Activated CD8-positive, alpha-beta memory T cell treated with anti-CD3 and anti-CD28 coated beads, Interleukin-2, amount 10 ng/mL, durations not matched to agents 7 days and 5 days (primary cell): ENCODE measurements around the gene ANXA11. TPM values are rescaled to one million over a fixed set of nuclear protein-coding genes. Genes with fewer than 3 reads are reported as not detected.
"Not testable (repeated sequence)": the region's sequence is repeated elsewhere in the genome, so short reads cannot be mapped to it uniquely, and the experiment has no call there.

Experiments used
- ATAC-seq: fragments of 150-1000 bp; cut with Tn5 transposase; one replicate; pipeline ENCODE4 v1.10.0; 2021; ENCODE audit warnings: moderate library complexity
- CTCF ChIA-PET: fragments of 350-600 bp; sonication (Branson Sonifier 250); formaldehyde crosslinking; loops from one replicate; lab custom pipeline; 2021; ENCODE audit warnings: antibody characterized with exemption; lab: Charles Lee
- DNase-seq: peaks from one replicate; pipeline ENCODE4 v3.0.0-alpha.2; 2020
- H3K27ac Mint-ChIP-seq: one replicate; pipeline ENCODE4 v1.8.0; 2021; ENCODE audit warnings: mild to moderate bottlenecking, mixed read lengths
- H3K27me3 Mint-ChIP-seq: one replicate; pipeline ENCODE4 v1.8.0; 2021; ENCODE audit warnings: mixed read lengths
- H3K36me3 Mint-ChIP-seq: one replicate; pipeline ENCODE4 v1.8.0; 2021; ENCODE audit warnings: mild to moderate bottlenecking, mixed read lengths
- H3K4me1 Mint-ChIP-seq: one replicate; pipeline ENCODE4 v1.8.0; 2021; ENCODE audit warnings: mixed read lengths
- H3K4me3 Mint-ChIP-seq: one replicate; pipeline ENCODE4 v1.8.0; 2021; ENCODE audit warnings: mild to moderate bottlenecking, moderate library complexity, mixed read lengths
- H3K9me3 Mint-ChIP-seq: one replicate; pipeline ENCODE4 v1.8.0; 2022; ENCODE audit warnings: low read depth, mixed read lengths
- total RNA-seq, 2 experiments: library from RNA; stranded (reverse); gene quantifications; one replicate each; pipeline ENCODE4 v1.2.3, GENCODE V29; 2021

ANXA11 gene
- total RNA-seq, 2 experiments from 2014 or later = 251 to 288 TPM

- Mint-ChIP-seq H3K4me1 (peaks cover 51% of the 10 kb centered on the region), H3K27ac (peak overlapping the region; percentile 83), H3K36me3 (peaks cover 36% of the 10 kb centered on the region), H3K27me3 (no peaks in the 10 kb centered on the region), H3K4me3 (peak overlapping the region; percentile 97), H3K9me3 (no peaks in the 10 kb centered on the region)
- ATAC-seq = no peak
- CTCF ChIA-PET = interaction anchor here (1.1 to 3.1 kb wide), 8 partner anchors 9 to 60 kb away, joined by 3 to 17 read pairs (median 5); no protein-coding TSS in a partner anchor
- no peak for DNase-seq
These were observed 1.3 kb downstream of the ANXA11 start for GRCh38 chr10:80203835-80204676.

GRCh38 chr10:80202934-80203834 lies 2.2 kb downstream of the ANXA11 start:
- Mint-ChIP-seq H3K4me1 (peaks cover 57% of the 10 kb centered on the region), H3K27ac (peak overlapping the region; percentile 83), H3K4me3 (peak overlapping the region; percentile 97), H3K9me3 (no peaks in the 10 kb centered on the region), H3K36me3 (peaks cover 36% of the 10 kb centered on the region), H3K27me3 (no peaks in the 10 kb centered on the region)
- DNase-seq (peak; percentile 90), ATAC-seq (peak; percentile 77)
- CTCF ChIA-PET = interaction anchor here (0.8 to 3.1 kb wide), 10 partner anchors 9 to 59 kb away, joined by 3 to 17 read pairs (median 5); no protein-coding TSS in a partner anchor

- not testable (repeated sequence) for ATAC-seq, DNase-seq, H3K27me3 Mint-ChIP-seq, H3K9me3 Mint-ChIP-seq
- Mint-ChIP-seq H3K4me1 (peaks cover 63% of the 10 kb centered on the region), H3K36me3 (peaks cover 36% of the 10 kb centered on the region), H3K4me3 (peak overlapping the region; percentile 97), H3K27ac (peak overlapping the region; percentile 83)
- CTCF ChIA-PET = interaction anchor here (0.8 to 3.1 kb wide), 5 partner anchors 8 to 59 kb away, joined by 3 to 14 read pairs (median 6); no protein-coding TSS in a partner anchor
These were observed 2.8 kb downstream of the ANXA11 start for GRCh38 chr10:80202530-80202929.

- no peaks in the 10 kb centered on the region for H3K9me3 Mint-ChIP-seq
- H3K4me1 Mint-ChIP-seq = peaks cover 69% of the 10 kb centered on the region
- peaks cover 36% of the 10 kb centered on the region for H3K36me3 Mint-ChIP-seq
These were observed 3.7 kb downstream of the ANXA11 start for GRCh38 chr10:80201608-80202141.

GRCh38 chr10:80200687-80201086 lies 4.7 kb downstream of the ANXA11 start:
- no peak overlapping the region for H3K4me3 Mint-ChIP-seq
- H3K36me3 Mint-ChIP-seq = peaks cover 40% of the 10 kb centered on the region
- no peak for DNase-seq
- CTCF ChIA-PET = no interaction called here
- peaks cover 70% of the 10 kb centered on the region for H3K4me1 Mint-ChIP-seq
- peak overlapping the region; percentile 34 for H3K27ac Mint-ChIP-seq
- H3K27me3 Mint-ChIP-seq = no peaks in the 10 kb centered on the region
- ATAC-seq = no peak
- no peaks in the 10 kb centered on the region for H3K9me3 Mint-ChIP-seq

More at GRCh38 chr10:80201608-80202141, 3.7 kb downstream of the ANXA11 start:
- no peak for DNase-seq
- H3K27me3 Mint-ChIP-seq = no peaks in the 10 kb centered on the region
- peak overlapping the region; percentile 66 for H3K27ac Mint-ChIP-seq
- CTCF ChIA-PET = interaction anchor here (1.2 to 1.3 kb wide), 2 partner anchors 14 to 57 kb away, joined by 6 to 9 read pairs; no protein-coding TSS in a partner anchor
- peak overlapping the region; percentile 18 for H3K4me3 Mint-ChIP-seq
- ATAC-seq = no peak

- DNase-seq (no peak), ATAC-seq (no peak)
- Mint-ChIP-seq H3K4me3 (no peak overlapping the region), H3K27me3 (no peaks in the 10 kb centered on the region), H3K27ac (peak overlapping the region; percentile 34), H3K9me3 (no peaks in the 10 kb centered on the region), H3K4me1 (peaks cover 73% of the 10 kb centered on the region), H3K36me3 (peaks cover 45% of the 10 kb centered on the region)
- CTCF ChIA-PET = no interaction called here
These were observed 5.1 kb downstream of the ANXA11 start for GRCh38 chr10:80200259-80200658.

GRCh38 chr10:80199828-80200227 lies 5.5 kb downstream of the ANXA11 start:
- Mint-ChIP-seq H3K9me3 (no peaks in the 10 kb centered on the region), H3K36me3 (peaks cover 48% of the 10 kb centered on the region), H3K27me3 (no peaks in the 10 kb centered on the region), H3K4me1 (peaks cover 76% of the 10 kb centered on the region), H3K27ac (no peak overlapping the region), H3K4me3 (no peak overlapping the region)
- DNase-seq (no peak), ATAC-seq (no peak)
- CTCF ChIA-PET = interaction anchor here (1.4 kb wide), 1 partner anchor 56 kb away, joined by 4 read pairs; no protein-coding TSS in a partner anchor

GRCh38 chr10:80197972-80198916 lies 7.1 kb downstream of the ANXA11 start:
- Mint-ChIP-seq H3K9me3 (no peaks in the 10 kb centered on the region), H3K4me1 (peaks cover 77% of the 10 kb centered on the region), H3K4me3 (no peak overlapping the region), H3K27me3 (no peaks in the 10 kb centered on the region), H3K27ac (peak overlapping the region; percentile 63), H3K36me3 (peaks cover 47% of the 10 kb centered on the region)
- ATAC-seq (no peak), DNase-seq (no peak)
- CTCF ChIA-PET = interaction anchor here (1.4 kb wide), 1 partner anchor 54 kb away, joined by 4 read pairs; no protein-coding TSS in a partner anchor

- no peaks in the 10 kb centered on the region for H3K27me3 Mint-ChIP-seq
- no peak for ATAC-seq
- H3K4me3 Mint-ChIP-seq = no peak overlapping the region
- H3K36me3 Mint-ChIP-seq = peaks cover 53% of the 10 kb centered on the region
- peaks cover 72% of the 10 kb centered on the region for H3K4me1 Mint-ChIP-seq
- DNase-seq = no peak
- CTCF ChIA-PET = interaction anchor here (1.0 to 1.4 kb wide), 3 partner anchors 9 to 20 kb away, joined by 3 to 7 read pairs (median 3); no protein-coding TSS in a partner anchor
- peaks cover 9% of the 10 kb centered on the region for H3K9me3 Mint-ChIP-seq
- H3K27ac Mint-ChIP-seq = peak overlapping the region; percentile 84
These were observed 8.4 kb downstream of the ANXA11 start for GRCh38 chr10:80196950-80197315.

- H3K36me3 Mint-ChIP-seq = peaks cover 53% of the 10 kb centered on the region
- H3K27me3 Mint-ChIP-seq = no peaks in the 10 kb centered on the region
- H3K4me3 Mint-ChIP-seq = peak overlapping the region; percentile 8
- H3K4me1 Mint-ChIP-seq = peaks cover 72% of the 10 kb centered on the region
- DNase-seq = peak; percentile 87
- peak; percentile 94 for ATAC-seq
- peak overlapping the region; percentile 84 for H3K27ac Mint-ChIP-seq
- CTCF ChIA-PET = interaction anchor here (1.0 to 1.4 kb wide), 5 partner anchors 8 to 53 kb away, joined by 3 to 7 read pairs (median 3); partner anchors contain the start of gene ANXA11
- H3K9me3 Mint-ChIP-seq = peaks cover 9% of the 10 kb centered on the region
These were observed 8.9 kb downstream of the ANXA11 start for GRCh38 chr10:80196270-80196949.

- no peak overlapping the region for H3K4me3 Mint-ChIP-seq
- peaks cover 42% of the 10 kb centered on the region for H3K36me3 Mint-ChIP-seq
- ATAC-seq (no peak), DNase-seq (no peak)
- H3K27me3 Mint-ChIP-seq = no peaks in the 10 kb centered on the region
- peaks cover 62% of the 10 kb centered on the region for H3K4me1 Mint-ChIP-seq
- CTCF ChIA-PET = interaction anchor here (1.1 to 1.2 kb wide), 2 partner anchors 8 to 51 kb away, joined by 3 to 4 read pairs; no protein-coding TSS in a partner anchor
- peak overlapping the region; percentile 84 for H3K27ac Mint-ChIP-seq
- H3K9me3 Mint-ChIP-seq = peaks cover 9% of the 10 kb centered on the region
These were observed 10.2 kb downstream of the ANXA11 start for GRCh38 chr10:80195046-80195574.
